OCI-LY1 (cell line): Measurements from ENCODE around the gene SIGLEC1.

ENCODE experiments used
- H2AFZ ChIP-seq: fragments of 200-600 bp; sonication (generic), shearing (Covaris generic); 2 replicates; pipeline ENCODE4 v1.6.0; 2014; ENCODE audit warnings: antibody characterized with exemption, mild to moderate bottlenecking, low read length
- H3F3A ChIP-seq: fragments of 200-600 bp; sonication (generic), shearing (Covaris generic); 2 replicates; pipeline ENCODE4 v1.6.0; 2014; ENCODE audit warnings: mild to moderate bottlenecking, antibody characterized with exemption, low read length, moderate library complexity; ENCODE audit not compliant: insufficient read depth
- H3K27ac ChIP-seq: fragments of 200-600 bp; sonication (generic); 2 replicates; pipeline ENCODE4 v1.5.1; 2014; ENCODE audit warnings: low read length, mixed run types, mild to moderate bottlenecking, low read depth; ENCODE audit not compliant: poor library complexity, severe bottlenecking
- H3K27me3 ChIP-seq: fragments of 200-600 bp; sonication (generic); 2 replicates; pipeline ENCODE4 v1.6.0; 2014; ENCODE audit warnings: antibody characterized with exemption, mild to moderate bottlenecking, low read length, moderate library complexity; ENCODE audit not compliant: insufficient read depth
- H3K36me3 ChIP-seq: fragments of 200-600 bp; sonication (generic); 2 replicates; pipeline ENCODE4 v1.6.1; 2014; ENCODE audit warnings: mild to moderate bottlenecking, antibody characterized with exemption, low read length, moderate library complexity, mixed read lengths; ENCODE audit not compliant: insufficient read depth
- H3K4me1 ChIP-seq: fragments of 200-600 bp; sonication (generic); 2 replicates; pipeline ENCODE4 v1.5.1; 2014; ENCODE audit warnings: mild to moderate bottlenecking, low read length, moderate library complexity; ENCODE audit not compliant: insufficient read depth, severe bottlenecking
- H3K4me2 ChIP-seq: fragments of 200-600 bp; sonication (generic), shearing (Covaris generic); 2 replicates; pipeline ENCODE4 v1.6.1; 2014; ENCODE audit warnings: low read length
- H3K4me3 ChIP-seq: fragments of 200-600 bp; sonication (generic); 2 replicates; pipeline ENCODE4 v1.5.1; 2014; ENCODE audit warnings: low read length, low read depth, mild to moderate bottlenecking, mixed read lengths; ENCODE audit not compliant: poor library complexity, severe bottlenecking
- H3K79me2 ChIP-seq: fragments of 200-600 bp; shearing (Covaris generic); 2 replicates; pipeline ENCODE4 v1.6.1; 2016; ENCODE audit warnings: mixed run types, low read length, mixed read lengths; ENCODE audit not compliant: insufficient read depth
- H3K9ac ChIP-seq: fragments of 200-600 bp; sonication (generic), shearing (Covaris generic); 2 replicates; pipeline ENCODE4 v1.6.1; 2014; ENCODE audit warnings: mild to moderate bottlenecking, low read length, mixed read lengths
- H3K9me2 ChIP-seq: fragments of 200-600 bp; sonication (generic), shearing (Covaris generic); 2 replicates; pipeline ENCODE4 v1.6.1; 2014; ENCODE audit warnings: low read depth, mild to moderate bottlenecking, low read length, mixed read lengths
- H3K9me3 ChIP-seq: fragments of 200-600 bp; shearing (Covaris generic); 2 replicates; pipeline ENCODE4 v1.6.1; 2014; ENCODE audit warnings: low read length, mixed read lengths
- H4K20me1 ChIP-seq: fragments of 200-600 bp; sonication (generic), shearing (Covaris generic); 2 replicates; pipeline ENCODE4 v1.6.0; 2016; ENCODE audit warnings: mild to moderate bottlenecking, low read length; ENCODE audit not compliant: insufficient read depth
- CTCF ChIP-seq: fragments of 200-600 bp; sonication (generic), shearing (Covaris generic); IDR thresholded peaks from 2 replicates; pipeline ENCODE4 v1.5.1; 2017; ENCODE audit warnings: mild to moderate bottlenecking, antibody characterized with exemption, low read length, moderate library complexity, mixed read lengths
- EZH2 ChIP-seq: fragments of 200-600 bp; sonication (generic), shearing (Covaris generic); IDR thresholded peaks from 2 replicates; pipeline ENCODE4 v1.8.0; 2017; ENCODE audit warnings: borderline replicate concordance, mixed run types, mild to moderate bottlenecking, antibody characterized with exemption, low read length, moderate library complexity, mixed read lengths

SIGLEC1 gene

DNA sequence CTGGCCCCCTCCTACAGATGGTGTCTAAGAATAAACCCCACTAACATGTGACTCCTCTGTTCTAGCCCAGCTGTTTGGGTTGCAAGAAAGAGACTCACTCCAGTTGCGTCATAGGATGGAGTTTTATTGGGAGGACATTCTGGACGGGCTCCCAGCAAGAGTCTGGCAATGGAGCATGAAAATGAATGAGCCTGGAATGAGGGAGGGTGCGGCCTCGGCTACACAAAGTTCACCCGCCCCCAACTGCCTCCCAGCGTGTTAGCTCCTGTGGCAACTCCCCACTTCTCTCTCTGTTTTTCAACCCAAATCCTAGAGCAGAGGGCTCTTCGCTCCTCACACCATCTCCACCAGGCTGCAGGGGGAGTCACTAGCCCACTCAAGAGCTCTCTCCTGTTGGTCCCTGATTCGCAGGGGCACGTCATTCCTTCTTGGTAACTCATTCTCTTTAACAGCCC lies 25.5 kb downstream of the SIGLEC1 start:
- no peaks in the 10 kb centered on the region for H3K79me2 ChIP-seq
- no peak overlapping the region for H3K4me2 ChIP-seq

DNA sequence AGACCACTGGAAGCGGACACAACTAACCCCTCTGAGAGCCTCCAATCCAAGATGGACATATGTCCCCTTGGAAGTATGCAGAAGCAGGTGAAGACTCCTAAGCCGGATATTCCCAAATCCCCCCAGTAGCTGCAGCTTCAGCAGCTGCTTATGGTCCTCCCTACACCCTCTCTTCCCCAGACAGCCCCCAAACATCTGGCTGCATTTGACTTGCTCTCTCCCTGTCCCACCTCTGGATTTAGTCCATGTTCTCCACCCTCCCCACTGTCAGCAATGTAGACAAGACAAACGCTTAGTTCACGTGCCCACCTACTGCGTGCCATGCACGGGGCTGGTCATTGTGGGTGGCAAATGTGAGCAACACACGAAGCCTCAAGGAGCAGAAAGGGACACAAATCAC lies 26.0 kb downstream of the SIGLEC1 start:
- Histone ChIP-seq H3K79me2 (no peaks in the 10 kb centered on the region), H3K9me2 (no peaks in the 10 kb centered on the region), H3K36me3 (no peaks in the 10 kb centered on the region), H3F3A (no peaks in the 10 kb centered on the region), H3K4me2 (no peak overlapping the region), H3K4me1 (no peaks in the 10 kb centered on the region), H3K27me3 (peaks cover 6% of the 10 kb centered on the region), H3K9me3 (no peaks in the 10 kb centered on the region), H4K20me1 (no peaks in the 10 kb centered on the region), H3K4me3 (no peak overlapping the region), H3K27ac (no peak overlapping the region), H3K9ac (no peak overlapping the region), H2AFZ (no peak overlapping the region)
- TF ChIP-seq CTCF, result no peak
- TF ChIP-seq EZH2, result no peak

More for the DNA sequence above, 25.5 kb downstream of the SIGLEC1 start:
- Histone ChIP-seq H4K20me1 (no peaks in the 10 kb centered on the region), H2AFZ (no peak overlapping the region), H3K4me1 (no peaks in the 10 kb centered on the region), H3K27me3 (peaks cover 6% of the 10 kb centered on the region), H3K36me3 (no peaks in the 10 kb centered on the region), H3K9me3 (no peaks in the 10 kb centered on the region), H3K9ac (no peak overlapping the region), H3K4me3 (no peak overlapping the region), H3K27ac (no peak overlapping the region), H3K9me2 (no peaks in the 10 kb centered on the region), H3F3A (no peaks in the 10 kb centered on the region)
- TF ChIP-seq CTCF (no peak), EZH2 (no peak)

- Histone ChIP-seq H3K4me2 (no peak overlapping the region), H3K27me3 (peaks cover 6% of the 10 kb centered on the region), H3K9ac (no peak overlapping the region), H3K79me2 (no peaks in the 10 kb centered on the region), H2AFZ (no peak overlapping the region), H3K36me3 (no peaks in the 10 kb centered on the region), H3K4me3 (no peak overlapping the region), H4K20me1 (no peaks in the 10 kb centered on the region), H3K9me2 (no peaks in the 10 kb centered on the region), H3K27ac (no peak overlapping the region), H3K4me1 (no peaks in the 10 kb centered on the region), H3F3A (no peaks in the 10 kb centered on the region), H3K9me3 (no peaks in the 10 kb centered on the region)
- no peak for TF ChIP-seq CTCF
- no peak for TF ChIP-seq EZH2
Measured at GRCh38 chr20:3685341-3685740, 27.1 kb downstream of the SIGLEC1 start.
